Astrocyte of the spinal cord (primary cell): ENCODE data around the gene DOCK9.

Source experiments
- DNase-seq: peaks from one replicate; pipeline ENCODE4 v3.0.0; 2011; ENCODE audit warnings: low read depth, low spot score
- H3K4me3 ChIP-seq: 2 replicates; pipeline ENCODE4 v1.5.1; 2011; ENCODE audit warnings: low read depth, mild to moderate bottlenecking, low read length, moderate library complexity
- CTCF ChIP-seq: IDR thresholded peaks from 2 replicates; pipeline ENCODE4 v1.5.1; 2012; ENCODE audit warnings: low read depth, mild to moderate bottlenecking, low read length, inconsistent platforms
- in situ Hi-C: cut with HindIII; loops from 2 replicates; pipeline ENCODE4 v1.10.0; 2017; ENCODE audit warnings: low sequenced_read_pairs

DOCK9 gene

GRCh38 chr13:99013951-99014350 is 36.1 kb upstream of the DOCK9 start:
- in situ Hi-C loops, result no loop called here
- TF ChIP-seq CTCF, result no peak
- H3K4me3 ChIP-seq, result no peak overlapping the region
- no peak for DNase-seq

GRCh38 chr13:99012539-99012938 is 34.7 kb upstream of the DOCK9 start:
- in situ Hi-C loops, result no loop called here
- DNase-seq, result no peak
- no peak overlapping the region for H3K4me3 ChIP-seq
- no peak for TF ChIP-seq CTCF

GRCh38 chr13:99009987-99010551 is 32.2 kb upstream of the DOCK9 start:
- no peak for DNase-seq
- TF ChIP-seq CTCF, result no peak
- in situ Hi-C loops, result no loop called here
- no peak overlapping the region for H3K4me3 ChIP-seq

GRCh38 chr13:99008577-99008976 is 30.7 kb upstream of the DOCK9 start:
- no peak overlapping the region for H3K4me3 ChIP-seq
- TF ChIP-seq CTCF, result no peak
- in situ Hi-C loops, result no loop called here
- DNase-seq, result no peak

GRCh38 chr13:99007414-99007986 is 29.6 kb upstream of the DOCK9 start:
- TF ChIP-seq CTCF, result no peak
- no peak overlapping the region for H3K4me3 ChIP-seq
- DNase-seq, result no peak
- in situ Hi-C loops, result no loop called here

GRCh38 chr13:99005609-99006008 is 27.7 kb upstream of the DOCK9 start:
- in situ Hi-C loops, result no loop called here
- H3K4me3 ChIP-seq, result no peak overlapping the region
- DNase-seq, result no peak
- TF ChIP-seq CTCF, result no peak
